Activated T-helper 1 cell treated with anti-CD3 and anti-CD28 coated beads, Interleukin-12 subunit alpha, Interleukin-12 subunit beta, Interleukin-2, Interleukin-4 antibody, amounts not matched to agents 30 ng/mL and 10 ng/mL and 1 ng/mL, durations not matched to agents 14 hours and 24 hours and 36 hours (primary cell): Measurements from ENCODE around the gene OLFM2. TPM values are rescaled to one million over a fixed set of nuclear protein-coding genes. Genes with fewer than 3 reads are reported as not detected.
"Not testable (repeated sequence)": the region's sequence is repeated elsewhere in the genome, so short reads cannot be mapped to it uniquely, and the experiment has no call there.

Source experiments
- DNase-seq: peaks from one replicate; pipeline ENCODE4 v3.0.0; 2021; ENCODE audit warnings: low spot score
- H3K27ac Mint-ChIP-seq: one replicate; pipeline ENCODE4 v1.8.0; 2021; ENCODE audit warnings: mild to moderate bottlenecking, mixed read lengths
- H3K27me3 Mint-ChIP-seq: one replicate; pipeline ENCODE4 v1.8.0; 2022; ENCODE audit warnings: mild to moderate bottlenecking, moderate library complexity, mixed read lengths; ENCODE audit not compliant: insufficient read depth
- H3K36me3 Mint-ChIP-seq: one replicate; pipeline ENCODE4 v1.8.0; 2021; ENCODE audit warnings: low read depth, mixed read lengths
- H3K4me1 Mint-ChIP-seq: one replicate; pipeline ENCODE4 v1.8.0; 2021; ENCODE audit warnings: low read depth, mixed read lengths
- H3K4me3 Mint-ChIP-seq: one replicate; pipeline ENCODE4 v1.8.0; 2021; ENCODE audit warnings: mild to moderate bottlenecking, moderate library complexity, mixed read lengths
- H3K9me3 Mint-ChIP-seq: one replicate; pipeline ENCODE4 v1.8.0; 2021; ENCODE audit warnings: mixed read lengths
- intact Hi-C: fragments of 100-400 bp; cut with micrococcal nuclease; formaldehyde crosslinking; loops from one replicate; pipeline ENCODE4 v1.15.1; 2024
- total RNA-seq: library from RNA; stranded (reverse); gene quantifications from 2 replicates; pipeline ENCODE4 v1.2.3, GENCODE V29; 2022

The OLFM2 gene
- total RNA-seq, 1 donor from 2014 or later, result 1.6 TPM

GRCh38 chr19:9935506-9936325 lies 599 bp downstream of the OLFM2 start:
- H3K27ac Mint-ChIP-seq, result no peak overlapping the region
- peak overlapping the region; percentile 44 for H3K4me3 Mint-ChIP-seq
- no peaks in the 10 kb centered on the region for H3K36me3 Mint-ChIP-seq
- no peaks in the 10 kb centered on the region for H3K9me3 Mint-ChIP-seq
- intact Hi-C loops, result loop anchor here (2.0 kb wide), 2 partner anchors 169 to 177 kb away; no protein-coding TSS in a partner anchor
- DNase-seq, result no peak
- H3K4me1 Mint-ChIP-seq, result peaks cover 24% of the 10 kb centered on the region
- H3K27me3 Mint-ChIP-seq, result peaks cover 51% of the 10 kb centered on the region

GRCh38 chr19:9934132-9934950 lies 2.0 kb downstream of the OLFM2 start:
- Mint-ChIP-seq H3K27me3 (peaks cover 48% of the 10 kb centered on the region), H3K27ac (no peak overlapping the region), H3K36me3 (no peaks in the 10 kb centered on the region), H3K4me1 (peaks cover 26% of the 10 kb centered on the region), H3K4me3 (no peak overlapping the region), H3K9me3 (no peaks in the 10 kb centered on the region)
- DNase-seq, result peak; percentile 69
- intact Hi-C loops, result loop anchor here (1.0 to 2.0 kb wide), 5 partner anchors 66 to 316 kb away; no protein-coding TSS in a partner anchor

GRCh38 chr19:9932835-9933234 lies 3.5 kb downstream of the OLFM2 start:
- Mint-ChIP-seq H3K27me3 (peaks cover 44% of the 10 kb centered on the region), H3K4me1 (peaks cover 26% of the 10 kb centered on the region), H3K4me3 (no peak overlapping the region), H3K9me3 (no peaks in the 10 kb centered on the region), H3K36me3 (no peaks in the 10 kb centered on the region), H3K27ac (no peak overlapping the region)
- no peak for DNase-seq
- intact Hi-C loops, result no loop called here

DNA sequence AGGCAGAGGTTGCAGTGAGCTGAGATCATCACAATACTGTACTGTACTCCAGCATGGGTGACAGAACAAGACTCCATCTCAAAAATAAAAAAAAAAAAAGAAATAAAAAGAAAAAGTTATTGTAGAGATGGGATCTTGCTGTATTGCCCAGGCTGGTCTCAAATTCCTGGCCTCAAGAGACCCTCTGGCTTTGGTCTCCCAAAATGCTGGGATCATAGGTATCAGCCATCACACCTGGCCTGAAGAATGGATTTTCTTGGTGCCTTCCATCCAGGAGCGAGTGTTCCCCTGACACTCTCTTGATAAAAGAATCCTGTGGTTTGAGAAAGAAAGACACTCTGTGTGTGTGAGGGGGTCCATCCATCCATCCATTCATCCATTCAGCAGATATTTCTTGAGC lies 4.7 kb downstream of the OLFM2 start:
- no peaks in the 10 kb centered on the region for H3K36me3 Mint-ChIP-seq
- no peak overlapping the region for H3K27ac Mint-ChIP-seq
- peaks cover 34% of the 10 kb centered on the region for H3K27me3 Mint-ChIP-seq
- peaks cover 21% of the 10 kb centered on the region for H3K4me1 Mint-ChIP-seq
- no peak for DNase-seq
- intact Hi-C loops, result loop anchor here (1.0 kb wide), 1 partner anchor 458 kb away; no protein-coding TSS in a partner anchor
- H3K4me3 Mint-ChIP-seq, result no peak overlapping the region
- no peaks in the 10 kb centered on the region for H3K9me3 Mint-ChIP-seq

DNA sequence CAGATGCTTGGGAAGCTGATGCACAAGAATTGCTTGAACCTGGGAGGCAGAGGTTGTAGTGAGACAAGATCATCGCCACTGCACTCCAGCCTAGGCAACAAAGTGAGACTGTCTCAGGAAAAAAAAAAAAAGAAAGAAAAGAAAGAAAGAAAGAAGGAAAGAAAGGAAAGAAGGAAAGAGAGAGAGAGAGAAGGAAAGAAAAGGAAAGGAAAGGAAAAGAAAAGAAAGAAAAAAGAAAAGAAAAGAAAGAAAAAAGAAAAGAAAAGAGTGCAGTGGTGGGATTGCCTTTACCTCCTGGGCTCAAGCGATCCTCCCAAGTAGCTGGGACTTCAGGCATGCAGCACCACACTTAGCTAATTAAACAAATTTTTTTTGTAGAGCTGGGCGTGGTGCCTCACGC lies 12.9 kb downstream of the OLFM2 start:
- no peak overlapping the region for H3K27ac Mint-ChIP-seq
- H3K4me3 Mint-ChIP-seq, result no peak overlapping the region
- intact Hi-C loops, result no loop called here
- DNase-seq, result no peak
- peaks cover 4% of the 10 kb centered on the region for H3K27me3 Mint-ChIP-seq
- H3K9me3 Mint-ChIP-seq, result no peaks in the 10 kb centered on the region
- no peaks in the 10 kb centered on the region for H3K4me1 Mint-ChIP-seq
- no peaks in the 10 kb centered on the region for H3K36me3 Mint-ChIP-seq

- H3K4me1 Mint-ChIP-seq, H3K9me3 Mint-ChIP-seq, intact Hi-C loops, DNase-seq, H3K4me3 Mint-ChIP-seq, H3K36me3 Mint-ChIP-seq, H3K27me3 Mint-ChIP-seq, H3K27ac Mint-ChIP-seq: not testable (repeated sequence)
Observed at GRCh38 chr19:9922782-9923379, 13.4 kb downstream of the OLFM2 start.

DNA sequence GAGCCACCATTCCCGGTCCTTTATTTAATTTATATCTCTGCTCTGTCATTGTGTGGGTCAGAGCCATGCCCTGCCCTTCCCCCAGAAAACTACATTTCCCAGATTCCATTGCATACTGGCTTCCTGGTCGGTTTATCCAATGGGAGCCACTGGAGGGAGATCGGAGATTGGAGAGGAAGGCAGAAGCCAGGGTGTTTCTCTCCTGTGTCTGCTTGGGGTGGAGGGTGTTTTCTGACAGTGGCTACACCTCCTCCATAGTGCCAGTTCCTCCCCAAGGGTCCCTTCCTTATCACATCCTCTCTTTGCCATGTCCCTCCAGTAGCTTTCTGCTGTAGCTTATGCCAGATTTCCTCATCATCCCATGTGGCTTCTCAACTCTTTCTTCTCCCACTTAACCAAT lies 19.0 kb downstream of the OLFM2 start:
- intact Hi-C loops, result loop anchor here (10.0 kb wide), 2 partner anchors 293 to 333 kb away; partner anchors contain the start of genes ZNF121 and ZNF561
- H3K4me3 Mint-ChIP-seq, result no peak overlapping the region
- H3K9me3 Mint-ChIP-seq, result no peaks in the 10 kb centered on the region
- peaks cover 17% of the 10 kb centered on the region for H3K4me1 Mint-ChIP-seq
- no peaks in the 10 kb centered on the region for H3K36me3 Mint-ChIP-seq
- peaks cover 21% of the 10 kb centered on the region for H3K27me3 Mint-ChIP-seq
- DNase-seq, result no peak
- H3K27ac Mint-ChIP-seq, result no peak overlapping the region

DNA sequence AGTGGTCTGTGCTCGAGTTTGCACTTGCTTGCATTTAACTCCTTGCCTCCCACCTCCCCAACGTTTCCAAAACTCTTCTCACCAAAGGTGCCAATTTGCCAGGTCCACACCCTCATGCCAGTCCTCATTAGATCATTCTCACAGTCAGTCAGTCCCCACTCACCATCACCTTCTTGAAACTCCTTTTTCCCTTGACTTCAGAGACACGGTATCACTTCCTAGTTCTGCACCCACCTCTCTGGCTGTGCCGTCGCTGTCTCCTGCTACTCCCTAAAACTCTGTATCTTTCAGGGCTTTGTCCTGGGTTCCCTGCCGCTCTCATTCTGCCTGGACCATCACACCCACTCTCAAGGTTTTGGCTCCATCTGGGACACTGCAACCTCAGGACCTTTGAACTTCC lies 19.6 kb downstream of the OLFM2 start:
- peaks cover 17% of the 10 kb centered on the region for H3K4me1 Mint-ChIP-seq
- DNase-seq, result no peak
- intact Hi-C loops, result loop anchor here (10.0 kb wide), 2 partner anchors 292 to 332 kb away; partner anchors contain the start of genes ZNF121 and ZNF561
- H3K9me3 Mint-ChIP-seq, result no peaks in the 10 kb centered on the region
- no peak overlapping the region for H3K4me3 Mint-ChIP-seq
- H3K27me3 Mint-ChIP-seq, result peaks cover 21% of the 10 kb centered on the region
- H3K36me3 Mint-ChIP-seq, result no peaks in the 10 kb centered on the region
- H3K27ac Mint-ChIP-seq, result peak overlapping the region; percentile 34

GRCh38 chr19:9914315-9915207 lies 21.8 kb downstream of the OLFM2 start:
- peak; percentile 69 for DNase-seq
- Mint-ChIP-seq H3K36me3 (no peaks in the 10 kb centered on the region), H3K27me3 (peaks cover 21% of the 10 kb centered on the region), H3K4me3 (peak overlapping the region; percentile 52), H3K4me1 (peaks cover 17% of the 10 kb centered on the region), H3K9me3 (no peaks in the 10 kb centered on the region), H3K27ac (no peak overlapping the region)
- intact Hi-C loops, result loop anchor here (2.0 to 10.0 kb wide), 4 partner anchors 56 to 330 kb away; partner anchors contain the start of genes PIN1, ZNF121 and ZNF561

DNA sequence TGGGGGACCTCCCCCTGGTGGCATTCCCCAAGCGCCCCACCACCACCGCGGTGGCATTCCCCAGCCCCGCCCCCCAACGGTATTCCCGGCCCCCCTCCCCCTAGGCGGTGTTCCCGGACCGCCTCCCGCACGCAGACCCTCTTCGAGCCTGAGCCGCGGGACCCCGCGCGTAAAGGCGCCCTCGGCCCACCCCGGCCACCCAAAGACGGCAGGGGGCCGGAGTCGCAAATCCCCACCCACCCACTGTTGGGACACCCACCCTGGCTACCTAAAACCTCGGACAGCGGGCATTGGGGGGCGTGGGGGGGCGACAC lies 22.4 kb downstream of the OLFM2 start:
- H3K9me3 Mint-ChIP-seq, result no peaks in the 10 kb centered on the region
- no peak for DNase-seq
- H3K4me3 Mint-ChIP-seq, result peak overlapping the region; percentile 52
- no peak overlapping the region for H3K27ac Mint-ChIP-seq
- intact Hi-C loops, result loop anchor here (2.0 to 10.0 kb wide), 4 partner anchors 55 to 329 kb away; partner anchors contain the start of genes PIN1, ZNF121 and ZNF561
- no peaks in the 10 kb centered on the region for H3K36me3 Mint-ChIP-seq
- peaks cover 17% of the 10 kb centered on the region for H3K4me1 Mint-ChIP-seq
- peaks cover 17% of the 10 kb centered on the region for H3K27me3 Mint-ChIP-seq

- Mint-ChIP-seq H3K4me1 (peaks cover 17% of the 10 kb centered on the region), H3K27me3 (peaks cover 17% of the 10 kb centered on the region), H3K9me3 (no peaks in the 10 kb centered on the region), H3K36me3 (no peaks in the 10 kb centered on the region), H3K27ac (no peak overlapping the region), H3K4me3 (no peak overlapping the region)
- intact Hi-C loops, result loop anchor here (10.0 kb wide), 2 partner anchors 289 to 329 kb away; partner anchors contain the start of genes ZNF121 and ZNF561
- DNase-seq, result no peak
Observed at GRCh38 chr19:9913237-9914000, 22.9 kb downstream of the OLFM2 start.
